ENCODE data around the gene TFEC.

The TFEC gene

DNA sequence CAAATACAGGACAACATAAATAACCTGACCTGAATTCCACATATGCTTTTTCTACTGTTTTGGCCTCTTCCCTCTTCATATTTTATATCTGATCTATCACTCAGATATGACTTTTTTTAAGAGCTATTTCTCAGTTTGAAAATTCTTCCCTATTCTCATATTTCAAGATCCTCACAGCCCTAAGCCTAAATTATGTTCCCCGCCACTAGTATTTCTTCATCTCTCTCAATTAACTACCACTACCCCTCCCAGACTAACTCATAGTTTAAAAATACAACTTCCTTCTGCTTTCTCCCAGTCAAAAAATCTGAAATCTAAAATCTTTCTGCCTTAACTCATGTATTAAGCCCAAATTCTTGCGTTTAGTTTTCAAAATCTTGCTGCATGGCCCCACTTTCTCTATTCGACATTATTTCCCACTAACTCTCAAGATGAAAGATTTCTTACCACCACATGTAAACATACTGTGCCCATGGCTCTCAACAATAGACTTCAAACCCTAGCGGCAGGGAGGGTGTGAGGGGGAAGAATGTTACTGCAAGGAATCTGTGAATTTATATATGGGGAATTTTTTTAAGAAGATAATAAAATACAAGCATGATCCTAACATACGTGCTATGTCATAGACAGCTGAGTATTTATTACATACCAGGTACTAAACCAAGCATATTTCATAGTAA lies 64.6 kb downstream of the TFEC start:
- TF ChIP-seq, protein P1, sequence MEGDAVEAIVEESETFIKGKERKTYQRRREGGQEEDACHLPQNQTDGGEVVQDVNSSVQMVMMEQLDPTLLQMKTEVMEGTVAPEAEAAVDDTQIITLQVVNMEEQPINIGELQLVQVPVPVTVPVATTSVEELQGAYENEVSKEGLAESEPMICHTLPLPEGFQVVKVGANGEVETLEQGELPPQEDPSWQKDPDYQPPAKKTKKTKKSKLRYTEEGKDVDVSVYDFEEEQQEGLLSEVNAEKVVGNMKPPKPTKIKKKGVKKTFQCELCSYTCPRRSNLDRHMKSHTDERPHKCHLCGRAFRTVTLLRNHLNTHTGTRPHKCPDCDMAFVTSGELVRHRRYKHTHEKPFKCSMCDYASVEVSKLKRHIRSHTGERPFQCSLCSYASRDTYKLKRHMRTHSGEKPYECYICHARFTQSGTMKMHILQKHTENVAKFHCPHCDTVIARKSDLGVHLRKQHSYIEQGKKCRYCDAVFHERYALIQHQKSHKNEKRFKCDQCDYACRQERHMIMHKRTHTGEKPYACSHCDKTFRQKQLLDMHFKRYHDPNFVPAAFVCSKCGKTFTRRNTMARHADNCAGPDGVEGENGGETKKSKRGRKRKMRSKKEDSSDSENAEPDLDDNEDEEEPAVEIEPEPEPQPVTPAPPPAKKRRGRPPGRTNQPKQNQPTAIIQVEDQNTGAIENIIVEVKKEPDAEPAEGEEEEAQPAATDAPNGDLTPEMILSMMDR (IDR thresholded peaks at IDR 0.05) = no peak

DNA sequence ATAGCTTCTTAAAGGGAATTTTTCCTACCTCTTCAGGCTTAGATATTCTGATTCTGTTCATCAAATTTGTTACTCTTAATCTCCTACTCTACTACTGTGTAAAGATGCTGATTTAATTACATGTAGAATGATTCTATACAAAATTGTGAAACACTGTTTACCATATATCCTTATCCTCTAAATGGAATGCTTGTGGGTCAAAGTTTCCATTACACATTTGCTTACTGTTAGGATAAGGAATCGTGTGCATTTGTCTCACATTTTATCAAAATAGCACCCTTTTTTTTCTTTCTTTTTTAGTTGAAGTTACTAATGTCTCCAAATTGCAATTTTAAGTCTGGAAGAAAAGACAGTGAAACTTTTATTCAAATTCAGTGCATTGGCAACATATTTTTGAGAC lies 65.3 kb downstream of the TFEC start:
- TF ChIP-seq, protein P1 (IDR thresholded peaks at IDR 0.05) = no peak

DNA sequence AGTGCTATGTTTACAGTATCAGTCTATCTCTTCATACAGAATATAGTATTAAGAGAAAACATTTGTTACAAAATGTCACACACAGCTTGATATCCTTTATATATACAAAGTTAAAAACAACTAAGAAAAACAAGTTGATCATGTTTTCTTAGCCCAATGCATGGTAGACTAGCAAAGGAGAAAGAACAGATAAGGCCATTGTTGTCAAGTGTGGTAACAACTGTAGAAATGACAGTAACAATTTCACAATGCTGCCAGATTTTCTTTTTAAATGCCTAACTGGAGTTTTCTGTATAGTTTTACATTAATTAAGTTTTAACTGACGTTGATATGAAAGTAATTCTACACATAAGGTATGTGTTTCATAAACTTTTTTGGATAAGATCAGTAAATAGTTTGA lies 65.8 kb downstream of the TFEC start:
- TF ChIP-seq, protein P1 (IDR thresholded peaks at IDR 0.05) = no peak

DNA sequence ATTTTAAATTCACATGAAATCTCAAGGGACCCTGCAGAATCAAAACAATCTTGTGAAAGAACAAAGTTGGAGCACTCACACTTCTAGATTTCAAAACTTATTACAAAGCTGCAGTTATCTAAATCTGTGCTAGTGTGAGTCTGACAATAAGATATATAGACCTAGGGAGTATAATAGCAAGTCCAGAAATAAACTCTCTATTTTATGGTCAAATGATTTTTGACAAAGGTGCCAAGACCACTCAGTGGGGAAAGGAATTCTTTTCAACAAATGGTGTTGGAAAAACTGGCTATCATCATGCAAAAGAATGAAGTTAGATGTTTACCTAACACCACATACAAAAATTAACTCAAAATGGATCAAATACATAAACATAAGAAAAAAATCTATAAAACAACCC lies 68.2 kb downstream of the TFEC start:
- TF ChIP-seq, protein P1 (IDR thresholded peaks at IDR 0.05) = no peak

DNA sequence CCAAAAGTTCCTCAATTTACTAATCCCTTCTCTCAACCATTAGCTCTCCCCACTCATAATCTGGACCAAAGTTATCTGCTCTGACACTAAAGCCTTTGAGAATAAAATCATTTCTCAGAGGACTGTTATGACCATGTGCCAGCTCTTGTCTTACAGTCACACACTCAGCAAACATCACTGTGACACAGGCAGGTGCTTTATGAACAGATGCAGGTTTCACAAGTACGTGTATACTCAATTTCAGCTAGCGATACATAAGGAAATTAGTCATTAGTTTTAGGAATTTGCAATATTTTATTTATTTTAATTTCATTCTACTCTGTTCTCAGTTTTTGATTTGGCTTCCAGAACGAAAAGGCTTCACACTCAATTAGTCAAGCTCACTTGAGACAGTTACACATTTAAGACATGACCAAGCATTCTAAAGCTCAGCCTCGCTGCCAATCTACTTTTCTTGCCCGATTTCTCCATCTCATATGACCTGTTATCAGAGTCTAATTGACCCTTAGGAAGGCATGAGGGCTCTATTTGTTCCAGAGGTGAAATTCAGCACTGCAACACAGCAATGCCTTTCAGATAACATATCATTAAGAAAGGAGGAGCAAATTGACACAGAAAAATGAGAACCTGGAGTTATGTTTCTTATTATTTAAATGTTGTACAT lies 76.8 kb downstream of the TFEC start:
- TF ChIP-seq, protein P1 (IDR thresholded peaks at IDR 0.05) = no peak

DNA sequence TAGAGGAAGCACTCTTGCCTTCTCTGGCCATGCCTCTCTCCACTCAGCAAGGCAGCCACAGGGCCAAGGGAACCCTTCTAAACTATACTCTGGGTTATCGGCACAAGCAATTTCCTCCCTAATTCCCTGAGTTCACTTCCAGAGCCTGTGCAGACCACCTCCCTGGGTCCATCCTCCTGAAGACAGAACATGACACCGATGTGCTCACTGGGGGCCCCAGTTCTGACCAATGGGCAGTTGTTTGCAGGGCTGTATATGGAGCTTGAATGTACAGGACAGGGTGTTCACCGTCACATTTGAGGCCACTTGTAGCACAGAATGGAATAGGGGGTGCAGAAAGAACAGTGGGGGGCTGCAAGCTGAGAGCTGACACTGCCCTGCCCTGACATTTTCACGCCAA lies 77.7 kb downstream of the TFEC start:
- TF ChIP-seq, protein P1 (IDR thresholded peaks at IDR 0.05) = no peak

DNA sequence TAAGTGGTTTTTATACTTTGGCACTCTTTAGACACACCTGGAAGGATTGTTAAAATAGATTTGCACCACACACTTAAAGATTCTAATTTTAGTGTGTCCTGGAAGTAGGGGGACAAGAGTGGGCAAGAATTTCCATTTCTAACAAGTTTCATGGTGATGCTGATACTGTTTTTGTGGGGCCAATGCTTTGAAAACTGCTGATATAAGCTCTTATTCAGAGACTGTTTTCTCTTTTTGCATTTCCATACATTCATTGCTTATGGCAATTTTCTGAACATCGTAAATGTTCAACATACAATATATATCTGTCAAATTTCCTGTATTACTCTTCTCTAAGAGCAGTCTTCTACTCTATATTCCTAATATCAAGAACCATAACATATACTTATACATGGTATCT lies 79.0 kb downstream of the TFEC start:
- TF ChIP-seq, protein P1 (IDR thresholded peaks at IDR 0.05) = no peak

All from LNCAP (cell line).